Fibroblast of skin of scalp (primary cell): Measurements from ENCODE around the gene SCAMP5.

ENCODE experiments used
- DNase-seq: peaks from one replicate; pipeline ENCODE4 v3.0.0-alpha.2; 2013

The SCAMP5 gene

DNA sequence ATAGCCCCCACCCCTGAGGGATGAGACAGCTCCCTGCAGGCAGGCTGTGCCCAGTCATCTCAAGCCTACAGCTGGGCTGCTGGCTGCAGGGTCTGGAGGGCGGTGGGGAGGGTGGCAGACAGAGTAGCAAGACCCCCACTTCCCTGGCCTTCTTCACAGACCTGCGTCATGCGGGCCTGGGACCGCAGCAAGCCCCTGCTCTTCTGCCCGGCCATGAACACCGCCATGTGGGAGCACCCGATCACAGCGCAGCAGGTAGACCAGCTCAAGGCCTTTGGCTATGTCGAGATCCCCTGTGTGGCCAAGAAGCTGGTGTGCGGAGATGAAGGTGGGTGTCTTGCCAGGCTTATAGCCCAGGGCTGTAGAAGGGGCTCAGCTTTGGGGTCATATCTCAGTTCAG is 53.0 kb downstream of the SCAMP5 start:
- DNase-seq = no peak

DNA sequence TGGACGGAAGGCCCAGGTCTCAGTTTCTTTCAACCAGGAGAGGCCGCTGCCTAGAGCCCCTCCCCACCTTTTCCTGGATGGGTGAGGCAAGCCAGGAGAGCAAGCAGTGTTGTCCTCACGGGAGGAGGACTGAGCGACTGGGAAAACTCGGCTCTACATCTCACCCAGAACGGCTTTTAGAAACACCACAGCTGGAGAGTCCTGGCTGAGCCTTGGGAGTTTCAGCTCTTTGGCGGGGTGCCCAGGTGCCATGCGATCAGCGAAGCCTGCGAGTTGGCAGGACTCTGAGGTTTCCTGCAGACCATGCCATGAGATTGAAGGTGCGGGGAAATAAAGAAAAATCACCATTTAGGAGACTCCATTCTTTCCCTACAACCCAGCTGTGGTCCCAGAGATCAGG is 54.0 kb downstream of the SCAMP5 start:
- no peak for DNase-seq

DNA sequence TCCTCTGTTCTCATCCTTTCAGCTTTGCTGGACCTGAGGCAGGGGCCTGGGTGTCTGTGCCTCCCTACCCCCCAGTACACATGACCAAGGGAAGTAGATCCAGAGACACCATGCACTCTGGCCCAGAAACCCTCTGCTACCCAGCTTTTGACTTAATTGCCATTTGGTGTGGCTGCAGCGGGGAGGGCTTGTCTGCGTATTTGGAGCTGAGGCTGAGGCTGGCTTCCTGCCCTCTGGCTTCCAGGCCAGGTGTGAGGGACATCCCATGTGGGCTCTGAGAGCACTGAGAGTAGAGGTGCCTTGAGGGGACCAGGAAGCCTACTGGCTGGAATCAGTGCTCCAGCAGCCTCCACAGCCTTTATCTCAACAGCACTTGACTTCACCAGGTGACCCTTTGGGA is 54.9 kb downstream of the SCAMP5 start:
- DNase-seq = no peak

DNA sequence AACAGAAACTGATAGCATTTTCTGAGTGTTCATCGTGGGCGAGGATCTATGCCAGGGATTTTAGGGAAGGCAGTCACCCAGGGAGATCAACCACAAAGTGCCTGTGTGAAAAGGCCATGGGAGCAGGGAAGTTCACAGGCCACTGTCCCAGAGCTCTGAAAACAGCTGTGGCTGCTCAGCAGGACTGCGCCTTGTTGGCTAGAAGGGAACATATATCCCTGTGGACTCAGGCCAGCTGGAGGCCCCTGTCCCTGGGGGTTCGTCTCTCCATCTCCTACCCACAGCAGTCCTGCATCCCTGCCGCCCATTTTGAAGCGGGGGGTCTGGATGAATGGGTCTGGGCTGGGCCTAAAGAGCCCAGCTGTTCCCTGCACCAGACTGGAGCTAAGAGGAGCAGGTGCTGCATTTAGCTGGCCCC is 55.8 kb downstream of the SCAMP5 start:
- no peak for DNase-seq

DNA sequence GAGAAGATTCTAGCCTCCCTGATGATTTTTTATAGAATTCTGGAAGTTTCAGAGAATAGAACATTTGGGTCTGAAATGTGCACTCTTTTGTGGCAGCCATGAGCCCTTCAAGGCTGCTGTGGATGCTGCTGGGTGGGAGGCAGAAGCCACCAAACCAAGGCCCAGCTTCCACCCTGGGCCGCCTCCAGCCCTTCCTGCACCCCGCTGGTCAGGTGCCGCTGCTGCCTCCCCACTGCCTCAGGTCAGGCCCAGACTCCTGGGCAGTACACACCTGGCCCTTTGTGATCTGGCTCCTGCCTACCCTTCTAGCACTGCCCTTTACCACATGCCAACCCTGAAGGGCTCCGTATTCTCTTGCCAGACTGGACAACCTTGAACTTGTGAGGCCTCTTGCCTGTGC is 56.3 kb downstream of the SCAMP5 start:
- DNase-seq = no peak

DNA sequence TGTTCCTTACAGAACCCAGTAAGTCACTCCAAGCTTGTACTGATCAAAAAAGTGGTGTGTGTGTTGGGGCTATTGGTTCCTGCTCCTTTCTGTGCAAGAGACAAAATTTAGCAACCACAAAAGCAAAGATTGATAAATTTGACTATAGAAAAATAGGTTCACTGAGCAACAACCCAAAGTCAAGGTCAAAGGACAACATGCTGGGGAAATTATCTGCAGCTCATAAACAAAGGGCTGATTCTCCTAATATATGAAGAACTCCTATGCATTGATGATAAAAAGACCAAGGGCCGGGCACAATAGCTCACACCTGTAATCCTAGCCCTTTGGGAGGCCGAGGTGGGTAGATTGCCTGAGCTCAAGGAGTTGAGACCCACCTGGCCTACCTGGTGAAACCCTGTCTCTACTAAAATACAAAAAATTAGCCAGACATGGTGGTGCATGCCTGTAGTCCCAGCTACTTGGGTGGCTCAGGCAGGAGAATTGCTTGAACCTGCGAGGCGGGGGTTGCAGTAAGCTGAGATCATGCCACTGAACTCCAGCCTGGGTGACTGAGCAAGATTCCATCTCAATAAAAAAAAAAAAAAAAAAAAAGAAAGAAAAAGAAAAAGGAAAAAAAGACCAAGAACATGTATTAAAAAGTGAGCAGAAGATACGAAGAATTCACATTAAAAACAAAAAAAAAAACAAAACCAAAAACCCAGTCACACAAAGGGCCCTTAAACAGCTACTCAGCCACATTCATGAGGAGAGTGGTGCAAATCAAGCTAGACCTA is 57.8 kb downstream of the SCAMP5 start:
- no peak for DNase-seq

DNA sequence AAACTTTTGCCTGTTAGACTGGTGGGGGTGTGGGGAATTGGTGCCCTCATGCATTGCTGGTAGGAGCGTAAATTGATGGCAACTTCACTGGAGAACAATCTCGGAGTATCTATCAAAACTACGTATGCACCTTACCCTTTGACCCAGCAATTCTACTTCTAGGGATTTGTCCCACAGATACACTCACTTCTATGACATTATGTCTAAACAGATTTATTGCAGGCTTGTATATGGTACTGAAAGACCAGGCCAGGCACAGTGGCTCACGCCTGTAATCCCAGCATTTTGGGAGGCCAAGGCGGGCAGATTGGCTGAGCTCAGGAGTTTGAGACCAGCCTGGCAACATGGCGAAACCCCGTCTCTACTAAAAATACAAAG is 58.4 kb downstream of the SCAMP5 start:
- no peak for DNase-seq

DNA sequence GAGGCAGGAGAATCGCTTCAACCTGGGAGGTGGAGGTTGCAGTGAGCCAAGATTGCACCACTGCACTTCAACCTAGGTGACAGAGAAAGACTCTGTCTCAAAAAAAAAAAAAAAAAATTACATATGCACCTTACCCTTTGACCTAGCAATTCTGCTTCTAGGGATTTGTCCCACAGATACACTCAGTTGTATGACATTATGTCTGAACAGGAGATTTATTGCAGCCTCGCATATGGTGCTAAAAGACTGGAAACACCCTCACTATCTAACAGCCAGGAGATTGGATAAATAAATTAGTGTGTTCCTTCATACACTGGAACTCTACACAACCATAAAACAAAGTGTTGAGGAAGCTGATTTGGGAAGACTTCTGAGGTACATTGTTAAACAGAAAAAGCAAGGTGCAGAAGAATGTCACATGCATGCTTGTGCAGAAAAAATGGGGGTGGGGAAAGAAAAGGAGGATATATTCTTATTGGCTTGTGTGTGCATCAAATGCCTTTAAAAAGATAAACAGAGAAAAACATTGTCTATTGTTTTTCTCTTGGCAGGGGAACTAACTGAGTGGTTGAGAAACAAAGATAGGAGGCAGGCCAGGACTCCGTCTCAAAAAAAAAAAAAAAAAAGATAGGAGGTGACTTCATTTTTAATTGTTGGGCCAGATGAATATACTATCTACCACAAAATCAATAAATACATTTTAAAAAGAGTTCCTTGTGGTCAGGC is 59.0 kb downstream of the SCAMP5 start:
- no peak for DNase-seq

DNA sequence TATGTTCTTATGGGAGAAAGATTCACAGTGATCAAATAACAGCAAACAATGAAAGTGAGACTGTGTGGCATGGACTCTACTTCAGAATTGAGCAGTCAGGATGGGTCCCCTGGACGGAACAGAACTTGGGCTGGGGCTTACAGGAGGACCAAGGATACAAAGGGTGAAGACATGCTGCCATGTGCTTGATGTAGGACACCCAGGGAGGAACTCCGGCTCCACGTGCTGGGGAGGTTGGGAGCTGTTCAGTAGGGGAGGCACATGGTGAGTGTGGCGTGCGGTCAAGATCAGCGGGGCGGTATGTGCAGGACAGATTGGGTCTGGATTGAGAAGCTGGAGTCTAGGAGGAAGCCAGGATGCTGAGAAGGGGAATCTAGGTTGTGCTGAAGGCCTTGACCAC is 60.7 kb downstream of the SCAMP5 start:
- no peak for DNase-seq

DNA sequence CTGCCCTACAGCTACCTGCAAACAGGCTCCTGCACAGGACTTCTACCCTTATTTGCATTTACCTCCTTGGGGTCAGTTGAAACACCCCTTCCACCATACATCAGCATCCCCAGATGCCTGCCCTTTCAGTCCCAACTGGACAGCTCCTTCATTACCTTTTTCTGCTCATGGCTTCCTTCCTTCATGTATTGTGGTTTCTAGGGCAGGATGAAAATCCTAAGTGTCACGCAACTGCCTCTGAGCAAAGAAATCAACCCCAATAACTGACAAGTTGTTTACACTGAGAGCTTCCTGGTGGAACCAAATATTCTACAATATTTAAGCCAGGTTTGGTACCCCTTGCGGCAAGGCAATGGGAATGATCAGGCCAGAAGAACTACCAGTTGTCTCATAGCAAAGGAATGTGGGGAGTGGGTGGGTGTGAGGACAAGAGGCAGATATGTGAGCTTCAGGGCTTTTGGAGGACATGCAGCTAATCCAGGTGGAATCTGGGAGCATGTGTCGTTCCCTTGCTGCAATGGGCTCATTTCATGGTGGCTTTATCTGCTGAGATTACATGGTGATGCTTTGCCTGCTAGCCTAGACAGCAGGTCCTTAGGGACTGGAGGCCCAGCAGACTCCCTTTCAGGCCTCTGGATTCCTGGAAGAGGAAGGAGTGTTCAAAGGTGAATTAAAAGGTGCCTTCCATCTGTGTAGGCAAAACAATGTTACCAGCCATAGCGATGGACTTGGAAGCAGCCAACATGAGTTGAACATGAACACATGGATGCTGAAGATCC is 63.0 kb downstream of the SCAMP5 start:
- DNase-seq = no peak

DNA sequence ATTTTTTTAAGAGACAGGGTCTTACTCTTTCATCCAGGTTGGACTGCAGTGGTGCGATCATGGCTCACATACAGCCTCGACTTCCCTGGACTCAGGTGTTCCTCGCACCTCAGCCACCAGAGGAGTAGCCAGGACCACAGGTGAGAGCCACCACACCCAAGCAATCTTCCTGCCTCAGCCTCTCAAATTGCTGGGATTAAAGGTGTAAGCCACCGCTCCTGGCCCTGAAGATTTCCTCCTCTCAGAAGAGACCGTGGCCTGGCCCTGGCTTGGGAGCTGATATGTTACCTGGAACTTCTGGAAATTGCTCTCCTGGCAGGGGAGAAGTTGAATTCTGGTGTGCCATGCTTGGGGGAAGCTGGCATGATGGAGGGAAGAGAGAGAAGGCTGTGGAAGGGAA is 64.2 kb downstream of the SCAMP5 start:
- DNase-seq = no peak

DNA sequence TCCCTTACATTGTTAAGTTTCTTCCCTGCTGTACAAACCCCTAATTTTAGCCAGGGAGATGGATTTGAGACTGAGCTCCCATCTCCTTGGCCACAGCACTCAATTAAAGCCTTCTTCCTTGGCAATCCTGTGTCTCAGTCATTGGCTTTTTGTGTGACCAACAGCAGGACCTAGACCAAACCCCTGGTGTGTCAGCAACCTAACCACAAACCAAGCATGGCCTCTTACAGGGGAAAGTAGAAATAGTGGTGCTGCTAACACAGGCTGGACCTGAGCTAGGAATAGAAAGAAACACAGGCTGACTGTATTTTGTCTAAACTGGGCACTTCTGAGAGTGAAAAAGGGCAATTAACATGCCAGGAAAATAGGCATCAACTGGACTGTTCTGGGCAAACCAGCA is 65.9 kb downstream of the SCAMP5 start:
- DNase-seq = peak; percentile 50

DNA sequence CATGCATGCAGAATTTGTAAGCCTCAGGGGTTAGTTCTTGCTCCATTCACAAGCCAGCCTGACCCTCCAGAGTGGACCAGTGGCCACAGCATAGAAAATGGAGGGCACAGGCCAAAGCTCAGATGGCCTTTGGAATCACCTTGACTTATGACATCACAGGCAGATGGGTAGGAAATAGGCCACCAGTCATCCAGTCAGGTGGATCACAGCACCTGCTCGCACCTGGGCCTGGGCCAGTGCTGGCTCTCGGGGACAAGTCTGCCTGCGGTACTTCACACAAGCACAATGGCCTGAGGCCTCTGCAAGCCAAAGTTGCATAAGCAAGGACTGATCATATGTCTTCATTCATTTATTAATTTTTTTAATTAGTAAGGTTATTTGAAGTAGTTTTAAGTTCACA is 67.3 kb downstream of the SCAMP5 start:
- DNase-seq = no peak

DNA sequence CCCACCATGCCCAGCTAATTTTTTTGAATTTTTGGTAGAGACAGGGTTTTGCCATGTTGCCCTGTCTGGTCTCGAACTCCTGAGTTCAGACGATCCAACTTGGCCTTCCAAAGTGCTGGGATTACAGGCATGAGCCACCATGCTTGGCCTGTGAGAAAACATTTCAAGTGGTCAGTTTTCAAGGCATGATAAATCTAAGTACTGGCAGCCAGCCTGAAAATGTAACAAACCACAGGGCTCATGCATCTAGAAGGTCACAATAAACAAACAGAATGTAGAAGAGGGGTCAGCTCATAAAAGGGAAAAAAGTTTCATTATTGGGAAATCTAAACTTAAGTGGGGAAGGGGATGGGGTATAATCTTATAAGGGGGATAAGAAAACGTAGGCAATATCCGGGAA is 68.0 kb downstream of the SCAMP5 start:
- DNase-seq = peak; percentile 30

DNA sequence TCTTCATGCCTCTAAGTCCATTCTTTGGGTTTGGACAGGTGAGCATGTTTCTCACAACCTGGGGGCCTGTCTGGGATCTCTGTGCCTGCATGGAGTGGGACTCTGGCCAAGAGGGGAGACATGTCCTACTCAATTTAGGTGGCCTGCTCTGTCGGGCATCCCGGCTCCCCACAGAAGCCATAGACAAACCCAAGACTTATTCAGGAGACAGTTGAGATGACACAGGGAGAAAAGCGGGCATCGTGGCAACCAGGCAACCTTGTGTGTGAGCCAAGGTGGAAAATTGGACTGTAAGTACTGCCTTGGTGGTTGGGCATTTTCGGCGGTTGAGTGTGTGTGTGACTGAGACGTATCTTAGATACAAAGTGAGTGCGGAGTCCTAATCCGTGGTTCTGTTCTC is 68.5 kb downstream of the SCAMP5 start:
- no peak for DNase-seq

DNA sequence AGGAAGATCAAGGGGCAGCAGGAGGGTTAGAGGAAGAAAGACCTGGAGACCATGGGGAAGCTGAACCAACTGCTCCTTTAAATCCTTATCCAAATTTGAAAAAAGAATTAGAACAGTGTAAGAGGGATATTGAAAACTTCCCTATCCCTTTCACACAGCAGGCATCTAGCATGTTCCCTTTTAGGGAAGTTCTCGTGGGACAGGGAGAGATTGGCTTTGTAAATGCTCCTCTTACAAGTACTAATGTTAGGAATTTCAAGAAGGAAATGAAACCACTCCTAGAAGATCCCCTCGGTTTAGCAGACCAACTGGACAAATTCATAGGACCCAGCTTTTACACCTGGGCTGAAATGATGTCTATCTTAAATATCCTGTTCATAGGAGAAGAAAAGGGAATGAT is 69.5 kb downstream of the SCAMP5 start:
- DNase-seq = peak; percentile 23

DNA sequence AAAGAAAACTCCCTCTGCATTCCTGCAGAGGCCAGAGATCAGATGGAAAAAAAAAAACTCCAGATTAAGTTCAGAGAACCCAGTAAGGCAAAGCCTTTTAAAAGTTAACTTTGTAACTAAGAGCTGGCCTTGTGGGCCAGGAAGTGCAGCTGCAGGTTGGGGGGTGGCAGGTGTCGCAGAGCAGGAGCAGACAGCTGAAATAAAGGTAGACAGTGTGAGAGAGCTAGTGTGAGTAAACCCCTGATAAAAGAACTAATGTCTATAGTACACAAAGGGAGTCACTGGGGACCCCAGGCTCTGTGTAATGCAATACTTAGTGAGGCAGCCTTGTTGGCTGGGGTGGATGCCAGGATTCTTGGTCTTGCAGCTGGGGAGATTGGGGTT is 70.1 kb downstream of the SCAMP5 start:
- DNase-seq = no peak

DNA sequence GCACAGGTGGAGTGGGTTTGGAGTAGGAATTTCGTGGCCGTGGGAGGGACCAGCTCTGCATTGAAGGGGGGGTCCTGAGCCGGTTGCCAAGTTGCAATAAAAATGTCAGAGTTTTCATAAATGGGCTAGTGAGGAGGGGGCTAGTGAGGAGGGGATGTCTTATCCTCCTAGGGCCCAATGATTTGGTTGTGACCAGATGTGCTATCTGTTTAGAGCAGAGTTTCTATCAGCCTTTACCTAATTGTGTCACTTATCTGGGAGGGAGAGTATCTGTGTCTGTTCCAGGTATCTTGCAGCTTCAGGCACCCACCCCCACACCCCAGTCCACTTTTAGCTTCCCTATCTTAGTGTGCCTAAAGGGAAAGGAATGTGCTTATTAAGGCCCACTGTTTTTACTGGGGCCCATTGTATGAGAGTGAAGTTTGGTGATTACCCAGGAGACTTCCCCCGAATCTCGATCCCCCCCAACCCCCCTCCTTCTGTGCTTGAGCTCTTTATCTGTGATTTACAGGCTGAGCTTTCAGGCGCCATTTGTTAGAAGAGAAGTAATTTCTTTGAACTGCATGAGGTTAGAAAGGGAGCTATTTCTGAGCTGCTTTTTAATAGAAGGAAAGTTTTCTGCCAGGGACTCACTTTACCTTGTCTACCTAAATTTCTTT is 70.6 kb downstream of the SCAMP5 start:
- no peak for DNase-seq

DNA sequence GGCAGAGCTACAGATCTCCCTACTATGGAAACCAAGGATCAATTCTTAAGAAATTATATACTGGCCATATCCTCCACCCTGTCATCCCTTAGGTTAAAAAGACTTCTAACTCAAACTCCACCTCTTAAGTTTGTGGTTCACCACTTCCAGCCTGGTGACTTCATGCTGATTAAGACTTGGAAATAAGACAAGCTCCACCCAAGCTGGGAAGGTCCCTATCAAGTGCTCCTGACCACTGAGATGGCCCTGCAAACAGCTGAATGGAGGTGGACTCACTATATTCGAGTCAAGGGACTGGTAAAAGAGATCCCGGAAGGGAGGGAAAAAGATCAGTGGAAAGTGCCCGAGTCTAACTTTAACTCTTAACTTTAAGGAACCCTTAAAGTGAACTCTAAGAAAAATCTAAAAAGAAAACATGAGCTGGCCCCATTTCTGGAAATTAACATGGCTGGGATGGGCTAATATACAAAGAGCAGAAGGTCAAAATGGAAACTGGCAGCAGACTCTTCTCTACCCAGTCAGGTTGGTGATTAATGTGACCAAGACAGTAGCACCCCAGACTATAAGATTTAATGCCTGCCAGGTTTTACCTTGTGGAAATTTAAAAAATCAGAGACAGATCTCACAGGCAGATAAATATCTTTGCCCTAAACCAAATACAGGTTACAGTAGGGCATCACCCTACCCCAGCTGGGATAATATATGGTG is 71.9 kb downstream of the SCAMP5 start:
- DNase-seq = peak; percentile 27

DNA sequence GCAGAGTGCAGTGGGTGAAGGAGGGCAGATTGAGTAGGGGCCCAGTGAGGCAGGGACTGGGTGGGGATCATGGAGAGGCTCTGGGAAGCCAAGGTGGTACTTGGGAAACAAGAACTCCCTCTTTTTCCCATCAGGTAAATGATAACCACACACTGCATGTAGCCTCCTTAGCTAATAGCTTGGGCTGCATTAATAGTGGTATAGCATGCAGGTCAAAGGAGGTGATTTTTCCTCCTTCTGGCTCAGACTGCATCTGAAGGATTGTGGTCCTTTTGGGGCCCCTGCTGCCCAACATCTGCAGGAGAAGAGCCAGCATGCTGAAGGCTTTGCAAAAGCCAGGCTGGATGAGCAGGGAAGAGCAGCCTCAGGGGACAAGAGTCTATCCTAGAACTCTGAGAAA is 73.4 kb downstream of the SCAMP5 start:
- no peak for DNase-seq

DNA sequence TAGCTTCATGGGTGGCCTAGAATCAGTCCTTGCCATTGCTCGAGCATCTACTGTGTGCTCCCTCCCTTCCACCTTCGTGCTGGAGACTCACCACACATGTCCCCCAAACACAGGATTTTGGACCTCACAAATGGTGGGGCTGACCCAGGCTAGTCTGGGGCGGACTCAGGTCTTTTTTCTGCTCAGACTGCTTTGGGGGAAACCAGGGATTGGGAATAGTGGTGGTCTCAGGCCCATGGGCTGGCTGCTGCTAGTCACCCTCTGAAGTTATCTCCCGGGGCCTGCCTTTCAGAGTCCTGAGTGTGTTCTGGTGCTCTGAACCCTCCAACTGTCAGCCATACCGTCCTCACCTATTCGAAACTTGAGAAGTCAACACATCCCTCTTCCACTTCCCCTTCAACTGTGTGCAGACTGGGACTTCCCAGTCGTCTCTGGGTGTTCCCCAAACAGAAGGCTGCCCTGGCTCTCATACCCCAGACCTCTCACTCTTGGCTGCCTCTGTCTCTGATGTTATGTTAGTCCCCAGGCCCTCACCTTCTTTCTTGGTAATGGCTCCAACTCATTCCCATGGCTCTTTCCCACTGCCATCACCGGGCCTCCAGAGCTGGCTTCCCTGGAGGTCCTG is 74.0 kb downstream of the SCAMP5 start:
- no peak for DNase-seq

DNA sequence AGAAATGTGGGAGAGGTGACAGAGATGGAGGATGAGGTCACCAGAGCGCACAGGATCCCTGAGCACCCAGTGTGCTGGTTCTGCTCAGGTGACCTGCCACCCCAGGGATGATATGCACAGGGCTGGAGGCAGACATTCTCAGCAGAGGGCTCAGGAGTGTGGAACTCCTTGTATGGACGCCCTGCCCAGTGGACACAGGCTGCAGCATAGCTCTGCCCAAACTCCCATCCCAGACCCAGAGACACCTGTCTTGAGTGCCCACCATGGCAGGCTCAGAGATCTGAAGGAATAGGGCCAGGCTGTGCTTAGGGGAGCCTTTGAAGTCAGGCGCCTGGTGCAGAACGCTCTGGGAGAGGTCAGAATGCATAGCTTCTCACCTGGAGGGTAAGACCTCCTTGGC is 75.3 kb downstream of the SCAMP5 start:
- no peak for DNase-seq
